Panc1 (cell line): Measurements from ENCODE around the gene SLC6A11. TPM values are rescaled to one million over a fixed set of nuclear protein-coding genes. Genes with fewer than 3 reads are reported as not detected.

Experiments used
- ATAC-seq: fragments of 200-7000 bp; cut with Tn5 transposase; 2 replicates; pipeline ENCODE4 v1.9.1; 2020; ENCODE audit warnings: mild to moderate bottlenecking, moderate library complexity
- BruUV-seq: library from RNA; stranded (reverse); fragments of 400-500 nt; replicated peaks from 2 replicates; lab custom pipeline; 2021; lab: Mats Ljungman, UMichigan
- CTCF ChIA-PET: fragments of 300-600 bp; sonication (Branson Sonifier 250); formaldehyde crosslinking; loops from one replicate; lab custom pipeline; 2022; ENCODE audit warnings: antibody characterized with exemption; lab: Charles Lee
- POLR2A ChIA-PET: fragments of 300-600 bp; sonication (Branson Sonifier 250); formaldehyde crosslinking; loops from one replicate; lab custom pipeline; 2022; ENCODE audit warnings: antibody characterized with exemption; lab: Charles Lee
- DNase-seq: peaks from one replicate; pipeline ENCODE4 v3.0.0-alpha.2; 2010; ENCODE audit warnings: low read depth, low spot score
- H3K27ac ChIP-seq: 2 replicates; pipeline ENCODE4 v1.5.1; 2011; ENCODE audit warnings: mild to moderate bottlenecking, low read length, inconsistent platforms
- H3K27me3 ChIP-seq: fragments of 200-500 bp; sonication (Bioruptor generic); 2 replicates; pipeline ENCODE4 v1.6.0; 2014; ENCODE audit warnings: low read length, inconsistent platforms; ENCODE audit not compliant: control insufficient read depth, insufficient read depth
- H3K36me3 ChIP-seq: fragments of 200-500 bp; sonication (Bioruptor generic); 2 replicates; pipeline ENCODE4 v1.5.1; 2014; ENCODE audit warnings: inconsistent platforms, mild to moderate bottlenecking, low read length, moderate library complexity; ENCODE audit not compliant: control insufficient read depth, insufficient read depth
- H3K4me1 ChIP-seq: 2 replicates; pipeline ENCODE4 v1.5.1; 2011; ENCODE audit warnings: inconsistent platforms, mild to moderate bottlenecking, low read length, moderate library complexity; ENCODE audit not compliant: control insufficient read depth, insufficient read depth
- H3K4me3 ChIP-seq, 2 experiments: 2 replicates each; pipeline ENCODE4 v1.5.1; 2011 to 2012; ENCODE audit warnings: low read depth in 2 of 2, low read length in 2 of 2, mild to moderate bottlenecking in 2 of 2, inconsistent platforms in 1 of 2, moderate library complexity in 1 of 2
- H3K9me3 ChIP-seq: fragments of 200-500 bp; sonication (Bioruptor generic); 2 replicates; pipeline ENCODE4 v1.5.1; 2014; ENCODE audit warnings: low read depth, mild to moderate bottlenecking, inconsistent platforms, low read length, moderate library complexity; ENCODE audit not compliant: control insufficient read depth, insufficient read depth
- CTCF ChIP-seq: fragments of 450-650 bp; IDR thresholded peaks from 2 replicates; pipeline ENCODE4 v1.5.1; 2017; ENCODE audit warnings: mild to moderate bottlenecking
- POLR2AphosphoS5 ChIP-seq: IDR thresholded peaks from 2 replicates; pipeline ENCODE4 v1.6.1; 2012; ENCODE audit warnings: mild to moderate bottlenecking, low read depth, low read length, moderate library complexity
- SIN3A ChIP-seq: IDR thresholded peaks from 2 replicates; pipeline ENCODE4 v1.6.1; 2012; ENCODE audit warnings: low read depth, mild to moderate bottlenecking, low read length, moderate library complexity, borderline replicate concordance; ENCODE audit not compliant: insufficient read depth
- TCF7L2 ChIP-seq: IDR thresholded peaks from 2 replicates; pipeline ENCODE4 v1.6.1; 2011; ENCODE audit warnings: mild to moderate bottlenecking, low read depth, low read length, inconsistent platforms
- in situ Hi-C: cut with HindIII; loops from 2 replicates; pipeline ENCODE4 v1.10.0; 2016; ENCODE audit warnings: low sequenced_read_pairs, low pct_unique_long_range_greater_than_20kb
- intact Hi-C: fragments of 100-400 bp; cut with micrococcal nuclease; formaldehyde crosslinking; loops from one replicate; pipeline ENCODE4 v1.10.0; 2022; ENCODE audit not compliant: unreplicated experiment
- total RNA-seq: library from RNA; stranded (reverse); gene quantifications from one replicate; pipeline ENCODE4 v1.2.1, GENCODE V29; 2021; ENCODE audit not compliant: unreplicated experiment
- TF ChIP-seq, protein P1 (sequence below), 2 experiments: IDR thresholded peaks; 2 replicates each; pipeline ENCODE4 v1.6.1; 2011 to 2012; ENCODE audit warnings: low read depth in 2 of 2, control low read depth in 1 of 2, low read length in 1 of 2, mild to moderate bottlenecking in 1 of 2, moderate library complexity in 1 of 2; ENCODE audit not compliant: insufficient read depth in 1 of 2

The SLC6A11 gene
- total RNA-seq, 1 experiment from 2014 or later: not detected

GRCh38 chr3:10907262-10907661 is 91.2 kb downstream of the SLC6A11 start:
- in situ Hi-C loops: no loop called here

GRCh38 chr3:10910367-10910766 is 94.3 kb downstream of the SLC6A11 start:
- ChIA-PET POLR2A (no interaction called here), CTCF (no interaction called here)

More at GRCh38 chr3:10907262-10907661, 91.2 kb downstream of the SLC6A11 start:
- Histone ChIP-seq H3K4me1 (no peaks in the 10 kb centered on the region), H3K36me3 (no peaks in the 10 kb centered on the region), H3K9me3 (peaks cover 8% of the 10 kb centered on the region; the same call in 1 of the 2 replicates), H3K27me3 (no peaks in the 10 kb centered on the region; the same call in none of the 2 replicates), H3K4me3 (no peak overlapping the region), H3K27ac (no peak overlapping the region)
- intact Hi-C loops: no loop called here
- BruUV-seq: no TSS peak
- TF ChIP-seq SIN3A (no peak), CTCF (no peak)
- DNase-seq (no peak), ATAC-seq (no peak)
- ChIA-PET CTCF (no interaction called here), POLR2A (no interaction called here)

More at GRCh38 chr3:10910367-10910766, 94.3 kb downstream of the SLC6A11 start:
- H3K9me3 ChIP-seq: peaks cover 8% of the 10 kb centered on the region; the same call in 1 of the 2 replicates
- ATAC-seq (no peak), DNase-seq (no peak)
- H3K36me3 ChIP-seq: no peaks in the 10 kb centered on the region
- in situ Hi-C loops: no loop called here
- no peaks in the 10 kb centered on the region for H3K27me3 ChIP-seq
- H3K4me1 ChIP-seq: no peaks in the 10 kb centered on the region
- intact Hi-C loops: no loop called here
- no peak overlapping the region for H3K27ac ChIP-seq
- TF ChIP-seq POLR2AphosphoS5 (no peak), TCF7L2 (no peak), CTCF (no peak), SIN3A (no peak)
- TF ChIP-seq, protein P1, sequence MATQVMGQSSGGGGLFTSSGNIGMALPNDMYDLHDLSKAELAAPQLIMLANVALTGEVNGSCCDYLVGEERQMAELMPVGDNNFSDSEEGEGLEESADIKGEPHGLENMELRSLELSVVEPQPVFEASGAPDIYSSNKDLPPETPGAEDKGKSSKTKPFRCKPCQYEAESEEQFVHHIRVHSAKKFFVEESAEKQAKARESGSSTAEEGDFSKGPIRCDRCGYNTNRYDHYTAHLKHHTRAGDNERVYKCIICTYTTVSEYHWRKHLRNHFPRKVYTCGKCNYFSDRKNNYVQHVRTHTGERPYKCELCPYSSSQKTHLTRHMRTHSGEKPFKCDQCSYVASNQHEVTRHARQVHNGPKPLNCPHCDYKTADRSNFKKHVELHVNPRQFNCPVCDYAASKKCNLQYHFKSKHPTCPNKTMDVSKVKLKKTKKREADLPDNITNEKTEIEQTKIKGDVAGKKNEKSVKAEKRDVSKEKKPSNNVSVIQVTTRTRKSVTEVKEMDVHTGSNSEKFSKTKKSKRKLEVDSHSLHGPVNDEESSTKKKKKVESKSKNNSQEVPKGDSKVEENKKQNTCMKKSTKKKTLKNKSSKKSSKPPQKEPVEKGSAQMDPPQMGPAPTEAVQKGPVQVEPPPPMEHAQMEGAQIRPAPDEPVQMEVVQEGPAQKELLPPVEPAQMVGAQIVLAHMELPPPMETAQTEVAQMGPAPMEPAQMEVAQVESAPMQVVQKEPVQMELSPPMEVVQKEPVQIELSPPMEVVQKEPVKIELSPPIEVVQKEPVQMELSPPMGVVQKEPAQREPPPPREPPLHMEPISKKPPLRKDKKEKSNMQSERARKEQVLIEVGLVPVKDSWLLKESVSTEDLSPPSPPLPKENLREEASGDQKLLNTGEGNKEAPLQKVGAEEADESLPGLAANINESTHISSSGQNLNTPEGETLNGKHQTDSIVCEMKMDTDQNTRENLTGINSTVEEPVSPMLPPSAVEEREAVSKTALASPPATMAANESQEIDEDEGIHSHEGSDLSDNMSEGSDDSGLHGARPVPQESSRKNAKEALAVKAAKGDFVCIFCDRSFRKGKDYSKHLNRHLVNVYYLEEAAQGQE (IDR thresholded peaks at IDR 0.05; ENCODE audit: insufficient read depth in 1 of 2, low read depth in 2 of 2, low read length in 1 of 2): no peak
- no peak overlapping the region for H3K4me3 ChIP-seq
- BruUV-seq: no TSS peak
